Astrocyte of the cerebellum (primary cell): ENCODE data around the gene CNTNAP2.

ENCODE experiments used
- DNase-seq: peaks from one replicate; pipeline ENCODE4 v3.0.0-alpha.2; 2011; ENCODE audit warnings: low read depth
- H3K4me3 ChIP-seq: 2 replicates; pipeline ENCODE4 v1.5.1; 2011; ENCODE audit warnings: mild to moderate bottlenecking, low read depth, low read length, moderate library complexity
- CTCF ChIP-seq: IDR thresholded peaks from 2 replicates; pipeline ENCODE4 v1.5.1; 2012; ENCODE audit warnings: low read length, low read depth, moderate library complexity, mild to moderate bottlenecking; ENCODE audit errors: missing control alignments
- in situ Hi-C: cut with HindIII; loops from 2 replicates; pipeline ENCODE4 v1.10.0; 2017; ENCODE audit warnings: low sequenced_read_pairs

Gene CNTNAP2

GRCh38 chr7:148304083-148304335 lies 2187.4 kb downstream of the CNTNAP2 start:
- no peak for DNase-seq
- TF ChIP-seq CTCF: no peak
- H3K4me3 ChIP-seq: no peak overlapping the region
- in situ Hi-C loops: no loop called here

GRCh38 chr7:148304456-148304855 lies 2187.9 kb downstream of the CNTNAP2 start:
- in situ Hi-C loops: no loop called here
- DNase-seq: no peak
- H3K4me3 ChIP-seq: no peak overlapping the region
- no peak for TF ChIP-seq CTCF

- no peak overlapping the region for H3K4me3 ChIP-seq
- in situ Hi-C loops: no loop called here
- no peak for DNase-seq
- TF ChIP-seq CTCF: no peak
These were observed 2190.2 kb downstream of the CNTNAP2 start for GRCh38 chr7:148306759-148307158.

- TF ChIP-seq CTCF: no peak
- H3K4me3 ChIP-seq: no peak overlapping the region
- in situ Hi-C loops: no loop called here
- no peak for DNase-seq
These were observed 2201.7 kb downstream of the CNTNAP2 start for GRCh38 chr7:148318102-148318811.

- no peak overlapping the region for H3K4me3 ChIP-seq
- in situ Hi-C loops: no loop called here
- DNase-seq: no peak
These were observed 2202.2 kb downstream of the CNTNAP2 start for GRCh38 chr7:148318838-148319237.

GRCh38 chr7:148319316-148319808 lies 2202.8 kb downstream of the CNTNAP2 start:
- in situ Hi-C loops: no loop called here

More at GRCh38 chr7:148318838-148319237, 2202.2 kb downstream of the CNTNAP2 start:
- TF ChIP-seq CTCF: no peak

More at GRCh38 chr7:148319316-148319808, 2202.8 kb downstream of the CNTNAP2 start:
- DNase-seq: no peak
- TF ChIP-seq CTCF: no peak
- no peak overlapping the region for H3K4me3 ChIP-seq
